HG03354 (cell line): ENCODE data around the gene SPON1.
"Not testable (repeated sequence)": the region's sequence is repeated elsewhere in the genome, so short reads cannot be mapped to it uniquely, and the experiment has no call there.

ENCODE experiments used
- ATAC-seq: cut with Tn5 transposase; IDR thresholded peaks from one replicate; pipeline ENCODE4 v1.9.1; 2021; ENCODE audit warnings: mild to moderate bottlenecking; ENCODE audit not compliant: unreplicated experiment, poor library complexity, severe bottlenecking

SPON1 gene

DNA sequence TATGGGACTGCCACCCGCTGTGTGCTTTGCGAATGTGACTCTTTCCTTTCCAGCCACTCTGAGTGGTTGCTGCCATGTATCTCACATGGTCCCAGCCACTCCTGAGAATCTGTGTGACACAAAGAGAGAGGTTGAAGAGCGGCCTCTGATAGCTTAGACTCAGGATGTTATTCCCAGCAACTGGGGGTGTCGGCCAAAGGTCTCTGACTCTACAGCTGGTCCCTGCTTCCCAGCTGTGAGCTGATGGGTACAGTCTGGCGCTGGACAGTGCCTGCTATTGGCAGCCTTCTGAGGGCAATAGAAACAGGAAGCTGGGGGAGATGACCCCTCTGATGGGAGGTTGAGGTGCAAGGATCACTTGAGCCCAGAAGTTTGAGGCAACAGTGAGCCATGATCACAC, 291.3 kb downstream of the SPON1 start:
- no peak for ATAC-seq

GRCh38 chr11:14254533-14255237, 292.2 kb downstream of the SPON1 start:
- ATAC-seq = no peak

DNA sequence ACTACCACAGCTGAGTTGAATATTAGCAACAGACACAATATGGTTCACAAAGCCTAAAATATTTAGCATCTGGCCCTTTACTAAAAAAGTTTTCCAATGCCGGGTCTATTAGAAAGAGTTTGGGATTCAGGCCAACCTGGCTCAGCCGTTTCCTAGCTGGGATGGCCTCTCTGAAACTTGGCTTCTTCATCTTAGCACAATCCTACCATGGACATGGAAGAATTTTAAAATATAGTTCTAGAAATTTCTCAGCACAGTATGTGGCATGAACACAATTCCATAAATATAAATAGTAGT, 292.7 kb downstream of the SPON1 start:
- ATAC-seq = no peak

- ATAC-seq = no peak
Measured at GRCh38 chr11:14258221-14258935, 295.9 kb downstream of the SPON1 start.

DNA sequence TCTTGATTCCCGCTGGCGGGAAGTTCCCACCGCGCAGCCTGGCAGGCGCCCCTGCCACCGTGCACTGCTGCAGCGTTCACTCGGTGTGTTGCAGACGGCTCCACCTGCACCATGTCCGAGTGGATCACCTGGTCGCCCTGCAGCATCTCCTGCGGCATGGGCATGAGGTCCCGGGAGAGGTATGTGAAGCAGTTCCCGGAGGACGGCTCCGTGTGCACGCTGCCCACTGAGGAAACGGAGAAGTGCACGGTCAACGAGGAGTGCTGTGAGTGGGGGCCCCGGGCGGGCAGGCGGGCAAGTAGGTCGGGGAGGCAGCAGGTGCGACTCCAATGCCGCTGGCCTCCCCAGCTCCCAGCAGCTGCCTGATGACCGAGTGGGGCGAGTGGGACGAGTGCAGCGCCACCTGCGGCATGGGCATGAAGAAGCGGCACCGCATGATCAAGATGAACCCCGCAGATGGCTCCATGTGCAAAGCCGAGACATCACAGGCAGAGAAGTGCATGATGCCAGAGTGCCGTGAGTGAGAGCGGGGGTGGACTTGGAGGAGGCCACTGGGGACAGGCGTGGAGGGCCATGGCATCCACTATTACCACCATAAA, 296.8 kb downstream of the SPON1 start:
- no peak for ATAC-seq

GRCh38 chr11:14259878-14260277, 297.4 kb downstream of the SPON1 start:
- ATAC-seq = no peak

GRCh38 chr11:14261066-14261465, 298.5 kb downstream of the SPON1 start:
- no peak for ATAC-seq

DNA sequence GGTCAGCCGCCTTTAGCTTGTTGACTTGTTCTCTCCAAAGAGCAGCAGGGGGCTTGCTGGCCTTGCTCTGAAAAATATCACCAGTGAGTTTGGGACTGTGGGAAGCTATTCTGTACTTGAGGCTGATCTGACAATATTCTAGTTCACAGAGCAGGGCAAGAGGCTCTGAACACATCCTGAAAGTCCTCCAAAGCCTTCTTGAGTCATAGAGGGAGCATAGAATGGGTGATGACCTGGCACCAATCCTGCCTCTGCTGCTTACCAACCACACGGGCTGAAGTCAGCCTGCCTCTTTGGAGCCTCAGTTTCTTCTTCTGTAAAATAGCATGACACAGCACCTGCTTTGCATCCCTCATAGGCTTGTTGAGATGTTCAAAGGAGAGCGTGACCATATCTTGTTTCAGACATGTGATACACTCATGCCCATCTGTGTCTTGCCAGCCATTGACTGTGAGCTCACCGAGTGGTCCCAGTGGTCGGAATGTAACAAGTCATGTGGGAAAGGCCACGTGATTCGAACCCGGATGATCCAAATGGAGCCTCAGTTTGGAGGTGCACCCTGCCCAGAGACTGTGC, 299.8 kb downstream of the SPON1 start:
- ATAC-seq = no peak

- no peak for ATAC-seq
Measured at GRCh38 chr11:14264966-14265365, 302.4 kb downstream of the SPON1 start.

GRCh38 chr11:14266622-14267021, 304.1 kb downstream of the SPON1 start:
- no peak for ATAC-seq

DNA sequence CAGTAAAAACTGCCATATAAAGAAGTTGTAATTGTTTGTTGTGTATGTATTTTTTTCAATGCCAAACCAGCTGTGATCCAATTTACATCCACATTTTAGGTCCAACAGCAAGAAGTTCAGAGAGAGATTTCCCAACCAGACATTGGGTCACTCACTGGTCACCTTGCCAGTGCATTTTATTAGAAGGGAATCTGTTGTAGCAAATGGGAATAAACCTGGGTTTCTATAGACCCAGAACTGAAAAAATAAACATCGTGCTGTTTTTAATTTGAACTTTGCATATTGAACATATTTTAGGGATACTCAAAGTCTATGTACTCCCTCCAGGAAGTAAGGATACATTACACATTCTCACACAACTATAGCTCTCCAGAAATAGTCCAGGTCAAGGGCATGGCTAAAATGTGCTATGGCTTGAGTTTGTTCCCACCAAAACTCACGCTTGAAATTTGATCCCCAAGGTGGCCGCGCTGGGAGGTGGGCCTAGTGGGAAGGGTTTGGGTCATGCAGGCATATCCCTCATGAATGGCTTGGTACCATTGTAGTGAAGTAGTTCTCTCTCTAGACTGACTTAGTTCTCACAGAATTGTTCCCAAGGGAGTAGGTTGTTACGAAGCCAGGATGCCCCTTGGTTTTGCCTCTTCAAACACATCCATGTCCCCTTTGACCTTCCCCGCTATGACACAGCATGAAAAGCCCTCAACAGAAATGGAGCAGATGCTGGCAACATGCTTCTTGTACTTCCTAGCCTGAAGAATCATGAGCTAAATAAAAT, 305.5 kb downstream of the SPON1 start:
- ATAC-seq = no peak

- peak; percentile 47 for ATAC-seq
Measured at GRCh38 chr11:14269692-14270573, 307.4 kb downstream of the SPON1 start.

- peak; percentile 61 for ATAC-seq
Measured at GRCh38 chr11:14270690-14271542, 308.4 kb downstream of the SPON1 start.

GRCh38 chr11:14273895-14274294, 311.4 kb downstream of the SPON1 start:
- ATAC-seq = no peak

DNA sequence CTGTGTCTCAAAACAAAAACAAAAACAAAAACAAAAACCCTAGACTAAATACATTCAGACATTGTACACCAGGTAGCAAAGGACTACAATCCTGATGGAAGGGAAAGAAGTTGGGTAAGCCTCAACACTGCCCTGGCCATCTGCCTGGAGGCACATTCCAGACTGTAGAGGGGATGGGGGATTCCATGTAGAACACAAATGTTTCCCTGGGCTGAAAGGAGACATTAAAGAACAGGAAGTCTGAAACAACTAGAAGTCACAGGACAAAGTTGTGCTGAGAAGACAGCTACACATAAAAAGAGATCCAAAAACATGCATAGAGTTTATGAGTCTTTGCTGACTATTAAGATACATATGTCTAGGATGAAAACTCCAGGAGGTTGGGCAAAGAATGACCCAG, 312.6 kb downstream of the SPON1 start:
- ATAC-seq = no peak

DNA sequence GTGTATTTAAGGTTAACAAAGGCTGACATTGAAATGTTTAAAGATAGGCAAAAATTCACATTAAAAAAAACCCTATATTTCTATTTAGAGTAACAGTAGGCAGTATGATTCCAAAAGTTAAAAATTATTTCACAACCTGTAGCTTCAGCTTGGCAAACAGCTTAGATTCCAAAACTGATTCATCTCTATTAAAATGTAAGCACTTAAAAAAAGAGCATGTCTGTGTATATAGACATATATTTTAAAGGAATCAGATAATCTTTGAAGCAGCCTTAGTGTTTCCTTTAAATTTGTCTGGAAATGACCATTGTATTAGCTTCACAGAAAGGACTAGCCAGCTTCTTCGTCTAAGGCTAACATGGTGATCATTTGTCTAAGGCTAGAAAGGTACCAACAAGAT, 316.3 kb downstream of the SPON1 start:
- not testable (repeated sequence) for ATAC-seq

DNA sequence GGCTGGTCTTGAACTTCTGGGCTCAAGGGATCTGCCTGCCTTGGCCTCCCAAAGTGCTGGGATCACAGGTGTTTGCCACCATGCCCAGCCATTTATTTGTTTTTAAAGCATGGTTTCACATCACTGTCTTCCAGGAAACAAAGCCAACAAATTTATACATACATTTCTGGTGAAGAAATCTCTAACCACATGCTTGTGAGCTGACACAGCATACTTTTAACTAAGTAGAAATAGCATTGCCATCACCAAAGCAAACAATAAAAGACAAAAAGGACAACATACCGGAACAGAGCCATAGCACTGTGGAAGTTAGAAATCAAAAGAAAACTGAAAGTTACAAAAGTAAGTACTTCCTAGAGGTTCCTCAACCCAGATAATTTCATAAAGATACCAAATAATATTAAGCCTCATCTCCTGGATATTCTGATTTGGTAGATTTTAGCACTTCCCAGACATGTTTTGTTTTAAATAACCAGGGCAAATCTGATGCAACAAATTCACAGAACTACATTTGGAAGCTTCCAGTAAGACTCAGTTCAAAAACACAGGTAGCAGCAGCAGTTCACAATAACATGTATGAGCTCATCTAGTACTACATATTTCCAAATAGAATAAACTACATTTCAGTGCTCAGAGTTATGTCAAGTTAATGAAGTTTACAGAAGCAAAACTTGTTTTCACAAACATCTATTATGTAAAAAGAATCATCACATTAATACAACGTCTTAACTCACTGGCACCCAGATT, 325.8 kb downstream of the SPON1 start:
- no peak for ATAC-seq

DNA sequence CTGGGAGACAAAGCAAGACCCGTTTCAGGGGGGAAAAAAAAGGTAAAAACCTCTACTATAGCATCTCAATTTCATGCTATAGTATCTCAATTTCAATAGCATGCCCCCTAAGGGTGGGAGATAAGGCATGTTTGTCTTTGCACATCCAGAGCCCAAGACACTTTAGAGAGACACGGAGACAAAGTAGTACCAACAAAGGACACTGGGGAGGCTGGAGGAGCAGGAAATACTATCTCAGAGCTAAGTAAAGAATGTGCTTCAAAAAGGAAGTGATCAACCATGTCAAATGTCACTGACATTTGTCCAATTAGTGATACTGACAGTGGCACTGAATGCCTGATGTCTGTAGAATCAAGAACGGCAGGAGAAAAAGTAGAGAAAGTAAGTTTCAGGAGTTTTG, 327.9 kb downstream of the SPON1 start:
- ATAC-seq = no peak
